ENCODE results near the gene ERP44.
"Not testable (repeated sequence)": the region's sequence is repeated elsewhere in the genome, so short reads cannot be mapped to it uniquely, and the experiment has no call there.

The ERP44 gene

GRCh38 chr9:100064872-100065581, 33.8 kb downstream of the ERP44 start:
- Mint-ChIP-seq H3K27me3 (no peaks in the 10 kb centered on the region), H3K36me3 (no peaks in the 10 kb centered on the region), H3K27ac (no peak overlapping the region), H3K9me3 (no peaks in the 10 kb centered on the region), H3K4me3 (no peak overlapping the region), H3K4me1 (peaks cover 20% of the 10 kb centered on the region)
- ATAC-seq, result no peak

DNA sequence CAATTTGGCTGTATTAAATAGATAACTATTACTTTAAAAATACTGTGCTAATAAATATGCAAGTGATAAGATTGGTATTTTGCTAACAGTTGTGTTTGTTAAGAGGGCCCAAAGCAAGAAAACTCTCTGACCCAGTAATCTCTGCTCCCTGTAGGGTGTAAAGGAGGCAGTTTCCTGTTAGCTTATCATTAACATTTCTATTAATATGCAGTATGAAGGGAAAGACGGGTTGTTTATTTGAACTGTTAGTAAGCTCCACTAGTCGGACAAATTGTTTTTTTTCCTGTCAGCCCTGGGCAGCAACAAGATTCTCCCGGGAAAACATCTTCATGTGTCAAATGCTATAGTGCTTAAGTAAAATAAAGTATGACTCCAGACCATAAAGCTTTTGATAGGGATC, 35.6 kb downstream of the ERP44 start:
- H3K4me1 Mint-ChIP-seq, result peaks cover 33% of the 10 kb centered on the region
- no peak overlapping the region for H3K27ac Mint-ChIP-seq
- peaks cover 6% of the 10 kb centered on the region for H3K36me3 Mint-ChIP-seq
- ATAC-seq, result no peak
- no peaks in the 10 kb centered on the region for H3K9me3 Mint-ChIP-seq
- H3K4me3 Mint-ChIP-seq, result no peak overlapping the region
- no peaks in the 10 kb centered on the region for H3K27me3 Mint-ChIP-seq

DNA sequence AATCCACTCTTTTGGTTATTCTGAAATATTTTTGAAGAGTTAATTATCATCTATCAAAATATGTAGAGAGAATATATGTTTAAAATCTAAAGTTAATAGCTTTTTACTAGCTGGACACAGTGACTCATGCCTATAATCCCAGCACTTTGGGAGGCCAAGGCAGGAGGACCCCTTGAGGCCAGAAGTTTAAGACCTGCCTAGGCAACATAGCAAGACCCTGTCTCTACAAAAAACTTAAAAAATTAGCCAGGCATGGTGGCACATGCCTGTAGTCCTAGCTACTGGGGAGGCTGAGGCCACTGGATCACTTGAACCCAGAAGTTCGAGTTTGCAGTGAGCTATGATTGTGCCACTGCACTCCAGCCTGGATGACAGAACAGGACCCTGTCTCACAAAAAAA, 36.1 kb downstream of the ERP44 start:
- not testable (repeated sequence) for H3K36me3 Mint-ChIP-seq, H3K27me3 Mint-ChIP-seq, H3K4me3 Mint-ChIP-seq, H3K27ac Mint-ChIP-seq, ATAC-seq, H3K9me3 Mint-ChIP-seq
- peaks cover 38% of the 10 kb centered on the region for H3K4me1 Mint-ChIP-seq

DNA sequence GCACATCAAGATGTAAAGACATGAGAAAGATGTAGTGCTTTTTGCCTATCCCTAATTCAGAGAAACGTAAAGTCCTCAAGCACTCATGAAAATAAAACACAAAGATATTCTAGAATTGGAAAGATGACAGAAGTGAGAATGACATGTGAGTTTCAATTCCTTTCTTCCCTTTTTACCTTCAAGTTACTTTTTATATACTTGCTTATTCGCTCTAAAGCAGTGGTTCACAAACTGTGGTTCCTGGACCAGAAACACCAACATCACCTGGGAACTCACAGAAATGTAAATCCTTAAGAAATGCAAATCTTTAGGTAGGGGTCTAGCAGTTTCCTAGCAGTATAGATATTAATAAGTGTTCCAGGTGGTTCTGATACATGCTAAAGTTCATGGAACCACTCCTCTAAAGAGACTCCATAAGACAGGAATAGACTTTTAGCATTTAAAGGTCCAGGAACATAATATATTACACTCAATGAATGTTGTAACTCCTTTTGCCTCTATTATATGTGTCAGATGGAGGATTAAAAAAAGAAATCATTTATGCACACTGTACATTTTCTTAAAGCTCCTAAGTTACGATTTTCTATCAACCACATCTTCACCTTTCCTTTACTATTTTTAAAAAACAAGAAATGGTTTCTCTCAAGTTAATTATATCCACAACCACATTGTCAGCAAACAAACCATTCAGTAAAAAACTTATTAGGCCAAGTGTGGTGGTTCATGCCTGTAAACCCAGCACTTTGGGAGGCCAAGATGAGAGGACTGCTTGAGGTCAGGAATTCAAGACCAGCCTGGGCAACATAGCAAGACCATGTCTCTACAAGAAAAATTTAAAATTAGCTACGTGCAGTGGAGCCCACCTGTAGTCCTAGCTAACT, 39.9 kb downstream of the ERP44 start:
- Mint-ChIP-seq H3K36me3 (peaks cover 28% of the 10 kb centered on the region), H3K4me3 (peak overlapping the region; percentile 53), H3K27me3 (no peaks in the 10 kb centered on the region), H3K27ac (peak overlapping the region; percentile 26), H3K4me1 (peaks cover 38% of the 10 kb centered on the region), H3K9me3 (no peaks in the 10 kb centered on the region)
- ATAC-seq, result peak; percentile 86

DNA sequence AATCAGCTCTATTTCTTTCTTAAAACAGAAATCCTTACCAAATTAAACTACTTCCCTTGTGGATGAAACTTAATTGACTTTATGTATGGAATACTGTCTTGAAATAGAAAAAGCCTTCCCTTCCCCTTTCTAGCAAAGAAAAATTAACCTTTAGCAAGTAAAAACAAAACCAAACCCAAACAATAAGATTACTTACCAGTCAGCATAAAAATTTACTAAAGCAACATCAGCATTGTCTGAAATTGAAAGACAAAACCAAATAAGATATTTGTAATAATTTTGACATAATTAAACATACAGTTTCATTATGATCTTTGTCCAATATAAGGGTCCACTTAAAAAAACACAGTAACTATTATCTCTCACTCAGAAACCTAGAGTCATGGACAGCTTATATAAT, 41.2 kb downstream of the ERP44 start:
- peaks cover 39% of the 10 kb centered on the region for H3K4me1 Mint-ChIP-seq

GRCh38 chr9:100056561-100056960, 42.2 kb downstream of the ERP44 start:
- Mint-ChIP-seq H3K27me3 (no peaks in the 10 kb centered on the region), H3K4me3 (no peak overlapping the region), H3K27ac (peak overlapping the region; percentile 69), H3K4me1 (peaks cover 39% of the 10 kb centered on the region), H3K36me3 (peaks cover 31% of the 10 kb centered on the region), H3K9me3 (no peaks in the 10 kb centered on the region)
- ATAC-seq, result no peak

More for the DNA sequence above, 41.2 kb downstream of the ERP44 start:
- no peaks in the 10 kb centered on the region for H3K9me3 Mint-ChIP-seq
- H3K4me3 Mint-ChIP-seq, result no peak overlapping the region
- H3K27ac Mint-ChIP-seq, result peak overlapping the region; percentile 69
- ATAC-seq, result no peak
- peaks cover 29% of the 10 kb centered on the region for H3K36me3 Mint-ChIP-seq
- H3K27me3 Mint-ChIP-seq, result no peaks in the 10 kb centered on the region

- no peak for ATAC-seq
- Mint-ChIP-seq H3K4me1 (peaks cover 24% of the 10 kb centered on the region), H3K27me3 (no peaks in the 10 kb centered on the region), H3K36me3 (peaks cover 47% of the 10 kb centered on the region), H3K9me3 (no peaks in the 10 kb centered on the region), H3K27ac (peak overlapping the region; percentile 35), H3K4me3 (no peak overlapping the region)
Observed at GRCh38 chr9:100052375-100052774, 46.4 kb downstream of the ERP44 start.

GRCh38 chr9:100049551-100049950, 49.2 kb downstream of the ERP44 start:
- no peak for ATAC-seq
- peaks cover 56% of the 10 kb centered on the region for H3K36me3 Mint-ChIP-seq
- H3K4me1 Mint-ChIP-seq, result peaks cover 21% of the 10 kb centered on the region
- no peaks in the 10 kb centered on the region for H3K9me3 Mint-ChIP-seq
- H3K27ac Mint-ChIP-seq, result no peak overlapping the region
- no peaks in the 10 kb centered on the region for H3K27me3 Mint-ChIP-seq
- H3K4me3 Mint-ChIP-seq, result no peak overlapping the region

DNA sequence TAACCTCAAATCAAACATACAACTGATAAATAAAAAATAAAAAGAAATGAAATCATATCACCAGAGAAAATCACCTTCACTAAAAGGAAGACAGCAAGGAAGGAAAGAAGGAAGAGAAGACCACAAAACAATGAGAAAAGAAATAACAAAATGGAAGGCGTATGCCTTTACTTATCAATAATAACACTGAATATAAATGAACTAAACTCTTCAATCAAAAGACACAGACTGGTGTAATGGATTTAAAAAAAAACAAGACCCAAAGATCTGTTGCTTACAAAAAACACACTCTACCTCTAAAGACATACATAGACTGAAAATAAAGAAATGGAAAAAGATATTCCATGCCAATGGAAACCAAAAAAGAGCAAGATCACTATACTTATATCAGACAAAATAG, 60.3 kb downstream of the ERP44 start:
- peaks cover 14% of the 10 kb centered on the region for H3K9me3 Mint-ChIP-seq
- ATAC-seq, result no peak
- no peak overlapping the region for H3K27ac Mint-ChIP-seq
- no peak overlapping the region for H3K4me3 Mint-ChIP-seq
- H3K36me3 Mint-ChIP-seq, result peaks cover 85% of the 10 kb centered on the region
- no peaks in the 10 kb centered on the region for H3K27me3 Mint-ChIP-seq
- H3K4me1 Mint-ChIP-seq, result peaks cover 62% of the 10 kb centered on the region

DNA sequence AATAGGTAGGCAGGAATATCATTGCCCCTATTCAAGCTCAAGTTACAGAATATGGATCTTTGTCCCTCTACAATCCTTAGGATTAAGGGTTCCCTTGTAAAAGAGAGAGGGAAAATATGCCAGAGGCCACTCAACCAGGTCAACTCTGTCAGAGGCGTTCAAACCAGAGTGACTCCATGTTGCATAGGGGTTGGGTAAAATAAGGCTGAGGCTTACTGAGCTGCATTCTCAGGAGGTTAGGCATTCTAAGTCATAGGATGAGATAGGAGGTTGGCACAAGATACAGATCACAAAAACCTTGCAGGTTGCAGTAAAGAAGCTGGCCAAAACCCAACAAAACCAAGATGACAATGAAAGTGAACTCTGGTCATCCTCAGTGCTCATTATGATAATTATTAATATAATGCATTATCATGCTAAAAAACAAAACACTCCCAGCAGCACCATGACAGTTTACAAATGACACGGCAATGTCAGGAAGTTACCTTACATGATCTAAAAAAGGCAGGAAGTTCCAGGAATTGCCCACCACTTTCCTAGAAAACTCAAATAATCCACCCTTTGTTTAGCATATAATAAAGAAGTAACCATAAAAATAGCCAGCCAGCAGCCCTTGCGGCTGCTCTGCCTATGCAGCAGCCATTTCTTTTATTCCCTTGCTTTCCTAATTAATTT, 64.8 kb downstream of the ERP44 start:
- Mint-ChIP-seq H3K36me3 (peaks cover 60% of the 10 kb centered on the region), H3K4me1 (peaks cover 54% of the 10 kb centered on the region)

GRCh38 chr9:100030548-100030947, 68.3 kb downstream of the ERP44 start:
- H3K4me1 Mint-ChIP-seq, result peaks cover 41% of the 10 kb centered on the region
- peaks cover 34% of the 10 kb centered on the region for H3K36me3 Mint-ChIP-seq
- H3K27me3 Mint-ChIP-seq, result no peaks in the 10 kb centered on the region
- ATAC-seq, result no peak
- no peak overlapping the region for H3K4me3 Mint-ChIP-seq
- peak overlapping the region; percentile 55 for H3K27ac Mint-ChIP-seq
- H3K9me3 Mint-ChIP-seq, result no peaks in the 10 kb centered on the region

More for the DNA sequence above, 64.8 kb downstream of the ERP44 start:
- peaks cover 5% of the 10 kb centered on the region for H3K9me3 Mint-ChIP-seq
- H3K27ac Mint-ChIP-seq, result no peak overlapping the region
- ATAC-seq, result no peak
- no peaks in the 10 kb centered on the region for H3K27me3 Mint-ChIP-seq
- H3K4me3 Mint-ChIP-seq, result no peak overlapping the region

DNA sequence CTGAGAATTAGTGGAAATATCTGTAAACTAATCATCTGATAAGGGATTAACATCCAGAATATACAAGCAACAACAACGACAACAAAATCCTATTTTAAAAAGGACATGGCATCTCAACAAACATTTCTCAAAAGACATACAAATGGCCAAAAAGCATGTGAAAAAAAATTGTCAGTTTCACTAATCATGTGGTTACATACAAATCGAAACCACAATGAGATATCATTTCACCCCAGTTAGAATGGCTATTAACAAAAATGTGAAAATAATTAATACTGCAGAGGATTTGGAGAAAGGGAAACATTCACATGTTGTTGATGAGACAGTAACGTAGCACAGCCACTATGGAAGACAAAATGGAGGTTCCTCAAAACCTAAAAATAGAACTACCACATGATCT, 69.5 kb downstream of the ERP44 start:
- Mint-ChIP-seq H3K27ac (peak overlapping the region; percentile 42), H3K27me3 (no peaks in the 10 kb centered on the region), H3K9me3 (no peaks in the 10 kb centered on the region), H3K4me1 (peaks cover 36% of the 10 kb centered on the region), H3K4me3 (no peak overlapping the region), H3K36me3 (peaks cover 33% of the 10 kb centered on the region)
- no peak for ATAC-seq

GRCh38 chr9:100028201-100028784, 70.5 kb downstream of the ERP44 start:
- peaks cover 33% of the 10 kb centered on the region for H3K36me3 Mint-ChIP-seq
- peaks cover 36% of the 10 kb centered on the region for H3K4me1 Mint-ChIP-seq
- H3K27ac Mint-ChIP-seq, result no peak overlapping the region
- no peak overlapping the region for H3K4me3 Mint-ChIP-seq
- H3K27me3 Mint-ChIP-seq, result no peaks in the 10 kb centered on the region
- ATAC-seq, result peak; percentile 80
- no peaks in the 10 kb centered on the region for H3K9me3 Mint-ChIP-seq

DNA sequence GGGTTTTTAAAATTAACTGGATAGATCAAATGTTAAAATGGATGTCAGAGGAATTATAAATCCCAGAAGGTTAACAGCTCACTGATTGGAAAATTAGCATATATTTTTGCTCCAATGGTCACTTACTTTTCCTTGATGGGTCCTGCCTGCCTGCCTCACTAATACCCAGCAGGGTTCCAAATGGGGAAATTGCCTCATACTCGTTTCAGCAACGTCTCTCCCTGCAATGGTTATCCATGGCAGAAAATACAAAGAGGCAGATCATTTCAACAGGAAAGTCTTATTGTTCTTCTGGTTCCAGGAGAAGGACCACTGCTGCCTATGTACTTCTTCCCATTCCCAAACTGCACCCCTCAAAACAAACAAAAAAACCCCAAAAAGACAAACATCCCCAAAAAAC, 71.3 kb downstream of the ERP44 start:
- Mint-ChIP-seq H3K27ac (no peak overlapping the region), H3K9me3 (no peaks in the 10 kb centered on the region), H3K36me3 (peaks cover 26% of the 10 kb centered on the region), H3K4me3 (no peak overlapping the region), H3K27me3 (no peaks in the 10 kb centered on the region), H3K4me1 (peaks cover 36% of the 10 kb centered on the region)
- ATAC-seq, result no peak

DNA sequence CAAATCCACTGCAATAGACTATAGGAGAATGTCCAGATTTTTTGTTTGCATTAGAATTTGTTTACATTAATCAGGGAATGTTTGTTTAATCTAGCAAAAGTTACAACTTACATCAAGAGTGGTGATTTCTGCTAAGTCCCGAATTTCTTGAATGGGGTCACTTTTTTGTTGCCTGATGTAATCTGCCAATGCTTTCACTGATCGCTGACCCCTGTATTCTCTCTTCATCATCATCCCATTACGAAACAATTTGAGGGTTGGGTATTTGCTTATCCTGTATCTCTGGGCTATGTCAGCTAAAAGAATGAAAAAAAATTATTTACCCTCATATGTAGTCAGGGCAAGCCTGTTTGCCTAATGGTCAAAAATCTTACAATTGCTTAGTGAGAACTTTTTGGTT, 76.9 kb downstream of the ERP44 start:
- ATAC-seq, result no peak
- Mint-ChIP-seq H3K27me3 (no peaks in the 10 kb centered on the region), H3K27ac (no peak overlapping the region), H3K4me3 (no peak overlapping the region), H3K9me3 (no peaks in the 10 kb centered on the region), H3K36me3 (peaks cover 39% of the 10 kb centered on the region), H3K4me1 (peaks cover 9% of the 10 kb centered on the region)

Measured in stimulated activated memory B cell treated with anti-CD40 and anti-IgM and Interleukin-4, amounts not matched to agents 10 μg/mL and 1 μg/mL and 100 μg/mL, for 72 hours (primary cell).